GM12875 (cell line): ENCODE data around the gene HMGN2.

Source experiments
- H3K4me3 ChIP-seq: one replicate; pipeline ENCODE4 v1.5.1; 2011; ENCODE audit warnings: low read depth, low read length, control low read depth
- TF ChIP-seq, protein P1 (sequence below): IDR thresholded peaks from 2 replicates; pipeline ENCODE4 v1.5.1; 2011; ENCODE audit warnings: low read depth, mild to moderate bottlenecking, control low read depth, inconsistent platforms, low read length, moderate library complexity, borderline replicate concordance; ENCODE audit not compliant: insufficient read depth

The HMGN2 gene

DNA sequence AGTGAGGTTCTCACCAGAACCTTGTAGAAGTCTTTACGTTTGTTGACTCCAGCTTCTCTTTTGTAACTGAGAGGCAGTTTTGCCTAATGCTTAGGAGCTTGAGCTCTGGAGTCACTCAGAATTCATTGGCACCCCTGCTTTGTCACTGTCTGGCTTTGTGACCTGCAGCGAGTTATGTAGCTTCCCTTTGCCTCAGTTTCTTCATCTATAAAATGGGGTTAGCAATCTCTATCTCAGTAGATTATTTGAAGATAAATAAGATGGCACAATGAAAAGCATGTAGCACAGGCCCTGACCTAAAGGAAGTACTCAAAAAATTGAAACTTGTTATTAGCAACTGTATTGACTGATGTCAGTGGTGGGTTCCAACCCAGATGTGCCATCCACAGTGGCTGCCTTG is 32.0 kb upstream of the HMGN2 start:
- TF ChIP-seq, protein P1, sequence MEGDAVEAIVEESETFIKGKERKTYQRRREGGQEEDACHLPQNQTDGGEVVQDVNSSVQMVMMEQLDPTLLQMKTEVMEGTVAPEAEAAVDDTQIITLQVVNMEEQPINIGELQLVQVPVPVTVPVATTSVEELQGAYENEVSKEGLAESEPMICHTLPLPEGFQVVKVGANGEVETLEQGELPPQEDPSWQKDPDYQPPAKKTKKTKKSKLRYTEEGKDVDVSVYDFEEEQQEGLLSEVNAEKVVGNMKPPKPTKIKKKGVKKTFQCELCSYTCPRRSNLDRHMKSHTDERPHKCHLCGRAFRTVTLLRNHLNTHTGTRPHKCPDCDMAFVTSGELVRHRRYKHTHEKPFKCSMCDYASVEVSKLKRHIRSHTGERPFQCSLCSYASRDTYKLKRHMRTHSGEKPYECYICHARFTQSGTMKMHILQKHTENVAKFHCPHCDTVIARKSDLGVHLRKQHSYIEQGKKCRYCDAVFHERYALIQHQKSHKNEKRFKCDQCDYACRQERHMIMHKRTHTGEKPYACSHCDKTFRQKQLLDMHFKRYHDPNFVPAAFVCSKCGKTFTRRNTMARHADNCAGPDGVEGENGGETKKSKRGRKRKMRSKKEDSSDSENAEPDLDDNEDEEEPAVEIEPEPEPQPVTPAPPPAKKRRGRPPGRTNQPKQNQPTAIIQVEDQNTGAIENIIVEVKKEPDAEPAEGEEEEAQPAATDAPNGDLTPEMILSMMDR, result no peak
- H3K4me3 ChIP-seq, result no peak overlapping the region

DNA sequence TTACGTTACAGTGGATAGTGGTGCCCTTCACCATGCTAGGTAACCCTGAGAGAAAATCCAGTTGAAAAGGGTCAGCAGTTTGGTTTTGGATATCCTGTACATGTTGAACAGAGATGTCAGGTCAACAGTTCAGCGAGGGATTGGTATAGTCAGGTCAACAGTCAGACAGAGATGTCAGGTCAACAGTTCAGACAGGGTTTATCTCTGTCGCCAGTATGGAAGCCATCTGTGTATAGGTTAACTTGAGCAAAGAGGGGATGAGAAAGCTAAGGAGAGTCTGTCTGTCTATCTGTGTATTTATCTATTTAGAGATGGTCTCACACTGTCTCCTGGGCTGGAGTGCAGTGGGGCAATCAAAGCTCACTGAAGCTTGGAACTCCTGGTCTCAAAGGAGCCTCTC is 22.4 kb upstream of the HMGN2 start:
- H3K4me3 ChIP-seq, result no peak overlapping the region
- TF ChIP-seq, protein P1, result no peak

DNA sequence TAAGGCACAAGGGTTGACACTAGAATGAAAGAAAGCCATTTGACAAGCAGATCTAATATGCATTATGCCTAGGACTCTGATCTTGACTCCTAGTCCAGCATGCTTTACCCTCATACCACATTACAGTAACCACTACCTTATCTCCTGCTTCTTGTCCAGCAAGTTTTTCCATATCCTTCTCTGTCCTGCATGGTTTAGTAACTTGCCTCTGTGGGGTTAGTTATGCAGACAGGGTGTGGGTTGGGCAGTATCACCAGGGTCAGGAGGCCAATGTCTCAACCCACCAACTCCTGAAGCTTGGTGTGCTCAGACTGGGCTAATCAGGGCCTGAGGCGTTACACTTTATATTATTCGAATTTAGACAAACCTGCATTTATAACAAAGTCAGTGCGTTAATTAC is 21.3 kb upstream of the HMGN2 start:
- H3K4me3 ChIP-seq, result no peak overlapping the region
- TF ChIP-seq, protein P1, result no peak

DNA sequence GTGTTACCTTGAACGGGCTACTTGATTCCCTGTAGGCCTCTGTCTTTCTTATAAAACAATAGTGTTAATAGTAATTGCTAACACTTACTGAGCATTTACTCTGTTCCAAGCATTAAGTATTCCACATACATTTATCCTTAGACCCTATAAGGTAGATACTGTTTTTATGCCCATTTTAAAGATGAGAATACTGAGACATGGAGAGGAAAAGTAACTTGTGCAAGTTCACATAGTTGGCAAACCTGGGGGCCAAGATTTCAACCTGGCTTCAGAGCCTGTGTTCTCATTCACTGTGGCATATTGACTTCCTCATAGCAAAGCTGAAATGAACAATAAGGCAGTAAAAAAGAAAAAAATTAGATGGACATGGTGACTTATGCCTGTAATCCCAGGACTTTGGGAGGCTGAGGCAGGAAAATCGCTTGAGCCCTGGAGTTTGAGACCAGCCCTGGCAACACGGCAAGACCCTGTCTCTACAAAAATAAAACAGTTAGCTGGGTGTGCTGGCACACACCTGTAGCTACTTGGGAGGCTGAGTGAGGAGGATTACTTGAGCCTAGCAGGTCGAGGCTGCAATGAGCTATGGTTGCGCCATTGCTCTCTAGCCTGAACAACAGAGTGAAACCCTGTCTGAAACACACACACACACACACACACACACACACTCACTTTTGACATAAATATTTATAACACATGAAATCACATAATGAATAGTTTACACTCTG is 19.6 kb upstream of the HMGN2 start:
- TF ChIP-seq, protein P1, result no peak

DNA sequence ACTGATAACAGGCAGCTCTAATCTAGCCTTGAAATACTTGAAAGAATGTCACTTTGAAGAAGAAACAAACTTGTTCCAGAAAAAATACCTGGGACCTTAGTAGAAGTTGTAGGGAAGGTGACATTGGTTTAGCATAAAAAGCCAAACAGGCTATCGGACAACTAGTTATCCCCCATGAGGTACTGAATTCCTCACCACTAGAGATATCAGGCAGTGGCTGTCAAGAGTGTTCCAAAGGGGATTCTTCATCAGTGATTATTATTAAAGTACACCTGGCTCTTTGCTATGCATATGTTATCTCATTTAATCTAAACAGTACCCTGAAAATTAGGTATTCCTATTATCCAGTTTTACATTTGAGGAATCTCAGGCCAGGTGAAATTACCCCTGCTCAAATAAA is 13.1 kb upstream of the HMGN2 start:
- TF ChIP-seq, protein P1, result no peak
- H3K4me3 ChIP-seq, result no peak overlapping the region

More for the DNA sequence above, 19.6 kb upstream of the HMGN2 start:
- no peak overlapping the region for H3K4me3 ChIP-seq

DNA sequence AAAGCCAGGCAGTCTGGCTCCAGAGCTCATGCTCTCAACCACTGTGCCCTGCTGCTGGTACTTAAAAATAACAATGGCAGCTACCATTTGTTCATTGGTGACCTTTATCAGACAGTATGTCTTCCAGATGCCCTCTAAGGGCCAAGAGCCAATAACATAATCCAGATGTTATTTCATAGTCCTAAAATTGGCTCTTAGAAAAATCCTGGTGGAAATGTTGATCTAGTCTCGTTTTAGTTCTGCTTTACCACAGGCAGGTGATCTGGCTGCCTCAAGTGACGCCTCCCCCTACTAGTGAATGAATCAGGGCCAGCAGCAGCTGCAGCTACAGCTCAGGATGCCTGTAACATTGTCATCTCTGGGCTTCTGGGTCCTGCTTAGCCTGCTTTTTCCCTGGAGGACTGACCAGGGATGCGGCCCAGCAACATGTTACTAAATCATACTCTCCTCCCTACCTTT is 12.6 kb upstream of the HMGN2 start:
- H3K4me3 ChIP-seq, result no peak overlapping the region
- TF ChIP-seq, protein P1, result no peak

DNA sequence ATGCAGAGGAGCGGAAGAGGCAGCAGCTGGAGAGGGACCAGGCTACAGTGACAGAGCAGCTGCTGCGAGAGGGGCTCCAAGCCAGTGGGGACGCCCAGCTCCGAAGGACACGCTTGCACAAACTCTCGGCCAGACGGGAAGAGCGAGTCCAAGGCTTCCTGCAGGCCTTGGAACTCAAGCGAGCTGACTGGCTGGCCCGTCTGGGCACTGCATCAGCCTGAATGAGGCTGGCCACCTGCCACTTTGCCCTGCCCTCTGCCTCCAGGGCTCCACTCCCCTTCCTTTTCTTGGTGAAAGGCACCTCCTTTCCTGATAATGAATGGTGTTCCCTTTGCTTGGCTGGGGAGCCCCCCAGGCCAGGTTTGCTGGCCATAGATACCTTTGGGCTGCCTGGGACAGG is 3.3 kb upstream of the HMGN2 start:
- H3K4me3 ChIP-seq, result no peak overlapping the region
- TF ChIP-seq, protein P1, result no peak
